KOPT-K1 (cell line): ENCODE measurements around the gene AIFM3.

Experiments
- H3K27ac ChIP-seq: fragments of 200-600 bp; sonication (generic); 2 replicates; pipeline ENCODE4 v1.5.1; 2016; ENCODE audit warnings: antibody characterized with exemption, mild to moderate bottlenecking, low read depth, low read length; ENCODE audit not compliant: poor library complexity, severe bottlenecking
- H3K36me3 ChIP-seq: fragments of 200-600 bp; sonication (generic); 2 replicates; pipeline ENCODE4 v1.5.1; 2017; ENCODE audit warnings: antibody characterized with exemption, mild to moderate bottlenecking, low read length, moderate library complexity; ENCODE audit not compliant: insufficient read depth
- H3K9me3 ChIP-seq: fragments of 200-600 bp; sonication (generic); 2 replicates; pipeline ENCODE4 v1.5.1; 2017; ENCODE audit warnings: antibody characterized with exemption, low read length, mild to moderate bottlenecking; ENCODE audit not compliant: insufficient read depth, poor library complexity, severe bottlenecking

Gene AIFM3

GRCh38 chr22:20949698-20950183 lies 17.3 kb upstream of the AIFM3 start:
- H3K27ac ChIP-seq = no peak overlapping the region
- H3K36me3 ChIP-seq = peaks cover 98% of the 10 kb centered on the region
- H3K9me3 ChIP-seq = no peaks in the 10 kb centered on the region

DNA sequence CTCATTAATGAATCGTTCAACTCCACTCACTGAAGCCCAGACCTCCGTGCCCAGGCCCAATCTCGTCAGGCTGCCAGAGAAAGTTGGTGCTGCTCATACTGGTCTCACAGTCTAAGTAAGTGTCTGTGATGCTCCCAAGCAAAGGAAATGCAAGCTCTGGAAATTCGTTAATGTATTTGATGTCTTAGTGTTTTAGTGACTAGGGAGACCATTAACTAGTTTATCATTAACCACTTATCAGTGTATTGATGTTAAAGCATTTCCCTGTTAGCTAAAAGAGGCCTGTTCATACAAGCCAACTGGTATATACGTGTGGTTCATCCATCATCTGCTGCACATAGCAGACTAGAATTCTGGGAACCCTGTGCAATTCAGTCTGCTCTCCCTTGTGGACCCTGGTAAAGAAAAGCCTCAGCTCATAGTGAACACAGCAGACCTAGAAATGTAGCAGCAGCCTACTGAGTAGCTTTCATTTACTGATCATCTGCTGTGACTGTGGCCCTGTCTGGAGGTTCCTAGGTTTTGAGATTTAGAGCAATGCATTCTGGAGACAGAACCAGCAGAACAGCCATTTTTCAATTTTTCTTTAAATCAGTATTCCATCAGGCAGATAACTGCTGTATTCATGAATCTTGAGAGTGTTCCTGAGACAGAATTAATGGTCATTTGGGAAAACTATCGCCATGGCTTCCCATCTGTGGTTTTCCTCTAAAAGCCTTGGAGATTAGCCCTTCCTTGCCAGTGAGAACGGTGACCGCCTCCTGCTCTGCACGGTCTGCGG lies 15.7 kb upstream of the AIFM3 start:
- Histone ChIP-seq H3K36me3 (peaks cover 83% of the 10 kb centered on the region), H3K27ac (no peak overlapping the region)

GRCh38 chr22:20951932-20952380 lies 15.1 kb upstream of the AIFM3 start:
- peaks cover 77% of the 10 kb centered on the region for H3K36me3 ChIP-seq
- H3K27ac ChIP-seq = no peak overlapping the region
- no peaks in the 10 kb centered on the region for H3K9me3 ChIP-seq

More for the DNA sequence above, 15.7 kb upstream of the AIFM3 start:
- H3K9me3 ChIP-seq = no peaks in the 10 kb centered on the region

DNA sequence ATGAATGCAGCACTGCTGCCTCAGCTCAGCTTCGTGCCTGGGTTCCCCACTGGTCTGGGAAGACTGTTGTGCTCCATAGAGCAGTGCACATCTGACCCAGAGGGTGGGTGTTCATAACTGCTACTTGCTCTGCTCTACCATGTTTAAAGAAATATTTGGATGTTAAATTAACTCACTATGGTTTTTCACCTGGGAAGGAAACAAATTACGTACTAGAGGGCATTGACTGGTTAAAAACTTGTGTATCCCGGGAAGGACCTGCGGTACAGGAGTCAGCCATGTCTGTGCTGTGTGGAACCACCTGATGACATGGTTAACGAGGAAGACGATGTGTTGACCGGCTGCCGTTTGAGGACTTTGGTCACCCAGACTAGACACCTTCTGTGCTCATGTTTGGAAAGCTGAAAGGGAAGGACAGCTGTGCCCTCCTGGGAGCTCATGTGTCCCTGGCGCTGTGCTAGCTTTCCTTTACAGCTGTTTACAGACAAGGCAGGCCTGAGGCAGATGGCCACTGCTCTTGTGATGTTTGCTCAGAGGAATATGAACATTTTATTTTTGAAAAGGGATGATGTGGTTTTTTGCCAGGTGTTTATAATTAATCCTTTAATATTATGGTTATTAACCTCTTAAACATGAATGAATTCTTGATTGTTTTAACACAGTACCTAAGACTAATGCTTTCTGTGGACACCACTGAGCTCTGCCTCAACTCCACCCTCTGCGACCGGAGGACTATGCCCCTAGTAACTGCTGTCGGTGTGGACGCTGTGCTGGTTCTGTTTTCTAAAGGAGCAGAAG lies 14.3 kb upstream of the AIFM3 start:
- Histone ChIP-seq H3K36me3 (peaks cover 70% of the 10 kb centered on the region), H3K9me3 (no peaks in the 10 kb centered on the region), H3K27ac (no peak overlapping the region)

- no peak overlapping the region for H3K27ac ChIP-seq
- H3K36me3 ChIP-seq = peaks cover 65% of the 10 kb centered on the region
- no peaks in the 10 kb centered on the region for H3K9me3 ChIP-seq
These were observed 13.8 kb upstream of the AIFM3 start for GRCh38 chr22:20953342-20953608.

DNA sequence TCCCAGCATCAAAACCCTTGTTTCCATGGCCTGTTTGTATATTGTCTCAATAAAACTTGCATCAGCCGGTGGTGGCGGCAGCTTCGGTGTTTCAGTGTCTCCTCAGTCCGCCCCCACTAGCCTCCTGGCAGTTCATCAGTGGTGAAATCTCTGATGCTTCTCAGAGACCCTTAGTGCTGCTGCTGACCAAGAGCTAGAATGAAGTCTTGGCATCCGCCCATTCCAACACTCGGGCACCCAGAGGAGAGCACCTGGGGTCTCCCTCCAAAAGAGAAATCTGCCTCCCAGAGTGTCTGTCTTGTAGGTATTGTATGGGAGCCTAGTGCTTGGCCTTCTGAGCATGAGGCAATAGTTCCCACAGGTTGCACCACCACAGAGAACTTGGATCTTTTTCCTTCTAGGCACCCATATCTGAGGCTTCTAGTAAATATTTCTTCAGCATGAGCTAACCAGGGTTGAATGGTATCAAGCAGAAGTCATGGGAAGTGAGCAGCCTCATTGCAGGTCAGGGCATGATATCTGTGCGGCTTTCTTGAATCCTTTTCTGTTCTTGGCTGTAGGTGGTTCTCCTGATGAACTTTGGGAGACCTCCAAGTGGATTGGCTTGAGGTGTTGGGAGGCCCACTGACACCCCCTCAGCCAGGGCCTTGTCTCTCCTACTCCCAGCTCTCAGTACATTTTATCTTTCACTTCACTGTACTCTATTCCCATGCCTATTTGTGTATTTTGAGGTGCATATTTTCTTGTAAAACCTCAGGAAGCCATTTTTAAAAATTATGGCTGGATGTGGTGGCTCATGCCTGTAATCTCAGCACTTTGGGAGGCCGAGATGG lies 13.2 kb upstream of the AIFM3 start:
- H3K27ac ChIP-seq = no peak overlapping the region
- peaks cover 59% of the 10 kb centered on the region for H3K36me3 ChIP-seq
- H3K9me3 ChIP-seq = no peaks in the 10 kb centered on the region

GRCh38 chr22:20955548-20955947 lies 11.5 kb upstream of the AIFM3 start:
- Histone ChIP-seq H3K36me3 (peaks cover 42% of the 10 kb centered on the region), H3K27ac (no peak overlapping the region), H3K9me3 (no peaks in the 10 kb centered on the region)

- Histone ChIP-seq H3K36me3 (peaks cover 33% of the 10 kb centered on the region), H3K27ac (no peak overlapping the region), H3K9me3 (no peaks in the 10 kb centered on the region)
These were observed 10.6 kb upstream of the AIFM3 start for GRCh38 chr22:20956258-20957101.

DNA sequence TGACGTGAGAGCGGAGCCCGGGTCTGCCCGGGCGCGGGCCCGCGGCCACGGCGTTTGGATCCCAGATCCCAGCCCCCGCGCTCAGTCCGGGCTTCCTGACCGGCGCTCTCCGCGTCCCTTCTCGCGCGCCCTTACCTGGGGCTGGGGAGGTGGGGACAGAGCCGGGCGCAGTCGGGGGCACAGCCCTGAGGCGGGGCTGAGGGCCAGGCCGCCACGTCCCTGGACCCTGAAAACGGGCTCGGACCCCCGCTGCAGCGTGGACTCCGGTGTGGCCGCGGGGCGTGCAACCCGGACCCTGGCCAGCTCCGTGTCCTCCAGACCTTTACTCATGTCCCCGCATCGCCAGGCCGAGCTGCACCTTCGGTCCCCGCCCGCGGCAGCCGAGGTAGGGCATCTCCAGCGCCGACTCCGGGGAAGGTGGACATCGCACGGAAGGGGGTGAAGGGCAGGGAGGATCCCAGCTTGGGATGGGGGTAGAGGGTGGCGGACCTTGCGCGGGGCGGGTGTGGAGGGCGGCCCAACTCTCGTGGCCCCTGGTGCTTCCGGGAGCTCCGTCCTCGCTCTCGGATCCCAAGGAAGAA lies 9.9 kb upstream of the AIFM3 start:
- H3K9me3 ChIP-seq = no peaks in the 10 kb centered on the region
- peaks cover 26% of the 10 kb centered on the region for H3K36me3 ChIP-seq
- no peak overlapping the region for H3K27ac ChIP-seq

DNA sequence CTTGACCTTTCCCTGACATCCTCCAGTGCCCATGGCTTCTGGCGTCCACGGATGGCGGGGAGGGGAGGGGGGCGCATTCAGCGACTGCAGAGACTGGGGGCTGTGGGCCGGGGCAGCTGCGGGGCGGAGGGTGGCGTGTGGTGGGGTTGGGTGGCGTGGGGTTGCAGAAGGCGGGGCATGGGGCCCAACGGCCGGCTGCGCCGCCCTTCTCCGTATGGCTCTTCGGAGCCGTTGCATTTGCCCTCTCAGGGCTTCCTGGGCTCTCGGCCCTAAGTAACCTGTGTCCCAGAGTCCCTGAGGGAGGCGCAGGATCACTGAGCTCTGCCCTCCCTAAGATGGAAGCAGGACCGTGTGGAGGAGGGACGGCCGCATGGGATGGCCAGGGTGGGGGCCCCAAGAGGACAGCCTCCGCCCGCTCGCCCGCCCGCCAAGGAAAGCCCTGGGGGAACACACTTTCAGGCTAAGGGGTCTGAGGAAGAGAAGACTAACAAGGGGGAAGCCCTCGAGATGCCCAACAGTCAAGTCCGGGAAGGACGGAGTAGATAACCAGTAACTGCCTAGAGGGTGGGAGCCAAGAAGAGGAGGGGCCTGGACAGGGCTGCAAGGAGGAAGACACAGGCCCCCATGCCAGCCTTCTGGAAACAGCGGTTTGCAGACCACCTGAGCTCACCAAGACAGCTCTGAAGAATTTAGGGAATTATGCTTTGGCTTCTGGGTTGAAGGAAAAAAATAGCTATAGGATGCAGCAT lies 9.2 kb upstream of the AIFM3 start:
- no peak overlapping the region for H3K27ac ChIP-seq
- peaks cover 19% of the 10 kb centered on the region for H3K36me3 ChIP-seq
- no peaks in the 10 kb centered on the region for H3K9me3 ChIP-seq

DNA sequence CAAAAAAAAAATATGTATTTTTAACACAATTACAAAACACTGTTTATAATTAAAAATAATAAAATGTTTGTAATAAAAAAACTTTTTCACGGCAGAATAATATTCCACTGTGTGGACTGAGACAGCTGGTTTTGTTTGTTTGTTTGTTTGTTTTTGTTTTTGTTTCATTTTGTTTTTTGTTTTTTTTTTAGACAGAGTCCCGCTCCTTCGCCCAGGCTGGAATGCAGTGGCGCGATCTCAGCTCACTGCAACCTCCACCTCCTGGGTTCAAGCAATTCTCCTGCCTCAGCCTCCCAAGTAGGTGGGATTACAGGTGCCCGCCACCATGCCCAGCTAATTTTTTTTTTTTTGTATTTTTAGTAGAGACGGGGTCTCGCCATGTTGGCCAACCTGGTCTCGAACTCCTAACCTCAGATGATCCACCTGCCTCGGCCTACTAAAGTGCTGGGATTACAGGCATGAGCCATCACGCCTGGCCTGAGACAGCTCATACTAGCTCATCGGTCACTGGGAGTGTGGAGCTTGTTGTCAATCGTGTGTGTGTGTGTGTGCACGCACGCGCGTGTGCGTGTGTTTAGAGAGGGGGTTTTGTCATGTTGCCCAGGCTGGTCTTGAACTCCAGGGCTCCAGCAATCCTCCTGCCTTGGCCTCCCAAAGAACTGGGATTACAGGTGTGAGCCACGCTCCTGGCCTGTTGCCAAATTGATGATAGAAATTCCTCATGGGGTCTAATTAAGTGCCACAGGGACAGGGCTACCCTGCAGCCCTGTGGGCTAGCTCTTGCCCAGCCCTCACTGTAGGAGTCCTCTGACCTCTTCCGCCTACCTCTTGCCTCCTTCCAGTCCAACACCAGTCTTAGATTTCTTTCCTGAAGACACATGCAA lies 7.2 kb upstream of the AIFM3 start:
- Histone ChIP-seq H3K27ac (no peak overlapping the region), H3K9me3 (no peaks in the 10 kb centered on the region), H3K36me3 (no peaks in the 10 kb centered on the region)

DNA sequence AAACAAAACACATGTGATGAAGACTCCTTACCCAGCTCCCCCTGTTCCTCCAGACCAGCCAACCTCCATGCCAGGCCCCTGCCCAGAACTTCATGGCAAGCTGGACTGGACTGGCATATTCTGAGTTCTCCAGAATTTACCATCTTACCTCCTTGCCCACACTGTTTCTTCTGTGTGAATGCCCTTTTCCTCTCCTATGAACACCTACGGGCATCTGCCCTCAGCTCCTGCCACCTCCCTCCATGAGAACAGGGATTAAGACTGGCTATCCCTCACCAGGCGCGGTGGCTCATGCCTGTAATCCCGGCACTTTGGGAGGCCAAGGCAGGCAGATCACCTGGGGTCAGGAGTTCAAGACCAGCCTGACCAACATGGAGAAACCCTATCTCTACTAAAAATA lies 6.4 kb upstream of the AIFM3 start:
- no peaks in the 10 kb centered on the region for H3K36me3 ChIP-seq
- H3K9me3 ChIP-seq = no peaks in the 10 kb centered on the region
- no peak overlapping the region for H3K27ac ChIP-seq

DNA sequence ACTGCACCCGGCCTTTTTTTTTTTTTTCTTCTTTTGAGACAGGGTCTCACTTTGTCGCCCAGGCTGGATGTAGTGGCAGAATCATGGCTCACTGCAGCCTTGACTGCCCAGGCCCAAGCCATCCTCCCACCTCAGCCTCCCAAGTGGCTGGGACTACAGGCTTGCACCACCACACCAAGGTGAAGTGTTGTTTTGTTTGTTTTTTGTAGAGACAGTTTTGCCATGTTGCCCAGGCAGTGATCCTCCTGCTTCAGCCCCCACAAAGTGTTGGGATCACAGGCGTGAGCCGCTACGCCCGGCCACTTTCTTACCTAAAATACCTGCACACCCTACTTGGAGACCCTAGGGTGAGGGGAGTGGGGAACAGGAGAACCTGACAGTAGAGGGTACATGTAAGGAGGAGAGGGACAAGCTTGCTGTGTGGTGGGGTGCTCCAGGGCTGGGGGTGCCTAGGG lies 4.5 kb upstream of the AIFM3 start:
- no peak overlapping the region for H3K27ac ChIP-seq

More for the DNA sequence above, 4.5 kb upstream of the AIFM3 start:
- H3K9me3 ChIP-seq = no peaks in the 10 kb centered on the region
- H3K36me3 ChIP-seq = no peaks in the 10 kb centered on the region
